Right ventricle myocardium superior (tissue), 1 donor: ENCODE results near the gene DIAPH2. TPM values are rescaled to one million over a fixed set of nuclear protein-coding genes. Genes with fewer than 3 reads are reported as not detected.

Experiments used
- ATAC-seq: fragments of 200-7000 bp; cut with Tn5 transposase; one replicate; pipeline ENCODE4 v1.9.1; 2020; ENCODE audit warnings: mild to moderate bottlenecking; ENCODE audit not compliant: poor library complexity
- DNase-seq: peaks from one replicate; pipeline ENCODE4 v3.0.0-alpha.2; 2020
- intact Hi-C: fragments of 100-400 bp; cut with DNase I; formaldehyde crosslinking; loops from one replicate; pipeline ENCODE4 v1.11.2; 2022
- total RNA-seq: library from RNA; stranded (reverse); fragmentation: NEBNext Ultra II Directional; extraction: Animal tissue kit (Norgen Biotek cat#: 25700); gene quantifications from one replicate; pipeline ENCODE4 v1.2.1, GENCODE V29; 2021
- donor health status: DM: no; HTN: yes; CAD: no; lungs with severe emphysema.

Gene DIAPH2
- total RNA-seq, 1 donor from 2014 or later = 11.0 TPM

DNA sequence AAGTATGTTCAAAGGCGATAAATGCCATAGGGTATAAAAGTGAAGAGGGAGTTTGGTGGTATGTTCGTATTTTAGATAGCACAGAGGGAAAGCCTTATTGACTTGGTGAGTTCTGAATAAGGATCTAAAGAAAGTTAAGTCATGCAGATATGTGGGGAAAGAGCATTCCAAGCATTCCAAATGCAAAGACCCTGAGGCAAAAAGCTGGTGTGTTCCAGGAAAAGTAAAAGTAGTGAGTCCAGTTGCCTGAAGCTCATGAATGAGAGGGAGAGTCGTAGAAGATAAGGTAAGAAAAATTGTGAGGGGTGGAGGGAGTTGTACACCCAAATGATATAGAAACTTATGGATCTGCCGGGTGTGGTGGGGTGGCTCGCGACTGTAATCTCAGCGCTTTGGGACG lies 625.7 kb downstream of the DIAPH2 start:
- ATAC-seq (no peak), DNase-seq (no peak)
- intact Hi-C loops = no loop called here

- ATAC-seq = no peak
- intact Hi-C loops = no loop called here
- DNase-seq = no peak
Measured at GRCh38 chrX:97311066-97311778, 626.6 kb downstream of the DIAPH2 start.

GRCh38 chrX:97314345-97314744 lies 629.7 kb downstream of the DIAPH2 start:
- intact Hi-C loops = no loop called here
- ATAC-seq (no peak), DNase-seq (no peak)

- ATAC-seq (no peak), DNase-seq (no peak)
- intact Hi-C loops = no loop called here
Measured at GRCh38 chrX:97315939-97316338, 631.3 kb downstream of the DIAPH2 start.

DNA sequence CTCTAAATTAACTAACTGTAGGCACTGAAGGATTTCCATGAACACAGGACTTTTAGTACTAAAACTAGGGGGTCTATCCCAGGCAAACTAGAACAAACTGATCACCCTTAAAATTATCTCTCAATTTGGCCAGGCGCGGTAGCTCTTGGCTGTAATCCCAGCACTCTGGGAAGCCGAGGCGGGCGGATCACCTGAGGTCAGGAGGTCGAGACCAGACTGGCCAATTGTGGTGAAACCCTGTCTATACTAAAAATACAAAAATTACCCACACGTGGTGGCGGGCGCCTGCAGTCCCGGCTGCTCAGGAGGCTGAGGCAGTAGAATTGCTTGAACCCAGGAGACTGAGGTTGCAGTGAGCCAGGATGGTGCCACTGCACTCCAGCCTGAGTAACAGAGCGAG lies 635.7 kb downstream of the DIAPH2 start:
- intact Hi-C loops = no loop called here
- DNase-seq = no peak
- no peak for ATAC-seq

DNA sequence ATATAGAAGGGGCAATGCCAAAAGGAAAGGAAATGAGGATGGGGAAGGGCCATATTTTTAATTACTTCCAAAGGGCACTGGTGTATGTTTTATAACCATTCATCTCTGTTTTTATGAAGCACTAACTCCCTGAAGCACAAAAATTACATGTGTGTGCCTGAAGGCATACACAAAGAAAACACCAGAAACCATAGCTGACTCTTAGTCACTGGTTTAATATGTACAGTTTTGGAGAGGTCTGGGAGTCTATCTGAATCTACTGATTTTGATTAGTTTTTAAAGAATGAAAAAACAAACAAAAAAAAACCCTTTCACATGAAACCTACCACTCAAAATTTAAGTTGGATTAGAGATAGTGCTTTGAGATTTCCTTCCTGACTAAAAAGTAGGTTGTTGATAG lies 637.8 kb downstream of the DIAPH2 start:
- ATAC-seq (no peak), DNase-seq (no peak)
- intact Hi-C loops = no loop called here

- ATAC-seq (no peak), DNase-seq (no peak)
- intact Hi-C loops = no loop called here
Measured at GRCh38 chrX:97326456-97326855, 641.8 kb downstream of the DIAPH2 start.

- DNase-seq = no peak
- intact Hi-C loops = no loop called here
- no peak for ATAC-seq
Measured at GRCh38 chrX:97328853-97329390, 644.3 kb downstream of the DIAPH2 start.

- ATAC-seq (no peak), DNase-seq (no peak)
- intact Hi-C loops = no loop called here
Measured at GRCh38 chrX:97330151-97330550, 645.5 kb downstream of the DIAPH2 start.

GRCh38 chrX:97332963-97333362 lies 648.3 kb downstream of the DIAPH2 start:
- no peak for ATAC-seq
- no peak for DNase-seq
- intact Hi-C loops = no loop called here

DNA sequence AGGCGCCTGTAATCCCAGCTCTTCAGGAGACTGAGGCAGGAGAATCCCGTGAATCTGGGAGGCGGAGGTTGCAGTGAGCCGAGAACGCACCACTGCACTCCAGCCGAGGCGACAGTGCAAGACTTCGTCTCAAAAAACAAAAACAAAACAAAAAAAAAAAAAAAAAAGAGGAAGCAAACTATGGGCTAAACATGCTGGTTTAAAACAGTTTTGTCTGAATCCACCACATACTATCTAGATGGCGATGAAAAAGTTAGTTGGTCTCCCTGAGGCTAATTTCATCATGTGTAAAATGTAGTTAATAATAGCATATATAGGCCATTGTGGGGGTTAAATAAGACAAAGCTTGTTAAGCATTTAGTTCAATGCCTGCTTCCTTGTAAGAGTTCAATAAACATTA lies 650.2 kb downstream of the DIAPH2 start:
- intact Hi-C loops = no loop called here
- no peak for DNase-seq

GRCh38 chrX:97344724-97345123 lies 660.1 kb downstream of the DIAPH2 start:
- intact Hi-C loops = no loop called here
- DNase-seq (no peak), ATAC-seq (no peak)

More for the DNA sequence above, 650.2 kb downstream of the DIAPH2 start:
- ATAC-seq = no peak

GRCh38 chrX:97358941-97359340 lies 674.3 kb downstream of the DIAPH2 start:
- no peak for DNase-seq
- no peak for ATAC-seq
- intact Hi-C loops = no loop called here

DNA sequence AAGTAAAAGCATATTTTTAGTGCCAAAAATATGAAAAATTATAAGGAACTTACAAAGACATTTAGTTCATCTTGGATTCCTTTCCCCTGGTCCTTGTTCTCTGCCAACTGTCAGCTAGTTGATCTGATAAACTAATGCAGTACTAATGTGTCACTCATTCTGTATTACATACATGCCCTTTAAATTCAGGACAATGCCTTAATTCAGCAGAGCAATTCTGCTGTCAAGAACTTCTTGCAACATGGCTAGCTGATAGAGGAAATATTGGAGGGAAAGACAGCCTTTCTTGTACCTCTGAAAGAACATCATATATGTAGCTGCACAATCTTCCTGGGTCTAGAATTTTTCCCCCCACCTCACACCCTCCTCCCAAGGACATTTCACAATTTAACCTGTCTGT lies 679.2 kb downstream of the DIAPH2 start:
- DNase-seq (no peak), ATAC-seq (no peak)
- intact Hi-C loops = no loop called here

DNA sequence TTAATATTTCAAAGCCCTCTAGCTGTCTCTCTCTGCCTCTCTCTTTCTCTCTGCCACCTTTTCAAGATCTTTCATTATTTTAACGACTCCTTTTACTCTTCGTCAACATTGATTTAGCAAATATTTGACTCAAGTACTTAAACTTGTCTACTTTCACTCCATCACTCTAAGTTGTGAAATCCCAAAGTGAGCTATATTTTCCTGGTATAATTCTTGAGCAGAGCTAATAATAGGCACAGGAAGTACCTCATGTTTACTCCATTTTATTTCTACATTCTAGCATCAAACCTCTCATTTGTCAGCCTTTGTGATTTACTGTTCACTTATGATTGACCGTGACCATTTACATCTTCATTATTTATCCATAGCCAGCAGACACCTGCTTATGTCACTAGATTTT lies 681.6 kb downstream of the DIAPH2 start:
- ATAC-seq = no peak
- no peak for DNase-seq
- intact Hi-C loops = no loop called here

DNA sequence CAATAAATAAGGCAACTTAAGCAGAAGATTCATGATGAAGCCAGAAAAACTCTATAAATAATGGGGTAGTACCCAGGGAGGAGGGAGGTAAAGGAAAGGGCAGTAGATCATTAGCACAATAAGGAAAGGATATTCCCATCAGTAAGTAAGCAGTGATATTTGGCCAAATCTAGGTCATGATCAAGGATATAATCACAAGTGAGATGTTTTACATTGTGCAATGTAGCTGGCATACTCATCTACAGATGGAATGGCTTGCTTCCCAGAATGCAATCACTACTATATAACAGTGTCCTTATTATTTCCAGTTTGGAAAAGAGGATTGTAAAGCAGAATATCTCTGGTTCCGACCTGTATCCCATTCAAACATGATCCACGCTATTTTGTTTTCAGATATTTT lies 682.5 kb downstream of the DIAPH2 start:
- no peak for ATAC-seq
- no peak for DNase-seq
- intact Hi-C loops = no loop called here

GRCh38 chrX:97369947-97370346 lies 685.3 kb downstream of the DIAPH2 start:
- ATAC-seq (no peak), DNase-seq (no peak)
- intact Hi-C loops = no loop called here

DNA sequence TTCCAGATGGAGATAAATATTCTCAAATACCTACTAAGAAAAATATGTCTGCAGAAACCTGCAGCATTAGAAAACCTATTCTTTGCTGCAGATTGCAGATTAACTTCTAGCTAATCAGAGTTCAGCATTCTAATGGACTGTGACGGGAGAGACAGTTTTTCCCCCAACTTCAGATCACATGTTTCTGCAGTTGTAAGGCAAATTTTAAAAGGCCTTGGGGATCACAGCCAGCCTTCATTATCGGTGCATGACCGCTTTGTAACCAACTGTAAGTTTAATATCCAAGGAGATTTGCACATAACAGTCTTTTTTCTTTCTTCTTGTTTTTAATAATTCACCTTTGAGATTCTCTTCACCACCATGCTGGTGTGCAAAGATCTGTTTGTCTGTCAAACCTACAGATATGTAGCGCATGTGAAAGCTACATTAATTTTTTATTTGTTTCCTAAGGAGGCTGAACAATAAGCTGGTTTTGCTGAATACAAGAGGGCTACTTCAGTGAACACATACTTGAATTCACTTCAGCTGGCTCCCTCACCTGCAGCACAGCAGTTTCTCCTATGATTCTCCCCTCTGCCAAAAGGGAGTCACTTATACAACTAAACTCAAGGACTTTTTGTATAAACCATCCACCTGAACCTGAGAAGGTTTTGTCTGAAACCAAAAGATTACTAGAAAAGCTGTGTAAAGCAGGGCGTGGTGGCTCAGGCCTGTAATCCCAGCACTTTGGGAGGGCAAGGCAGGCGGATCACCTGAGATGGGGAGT lies 687.5 kb downstream of the DIAPH2 start:
- intact Hi-C loops = no loop called here
- no peak for DNase-seq
- no peak for ATAC-seq

- no peak for ATAC-seq
- intact Hi-C loops = no loop called here
- no peak for DNase-seq
Measured at GRCh38 chrX:97374266-97374665, 689.6 kb downstream of the DIAPH2 start.

DNA sequence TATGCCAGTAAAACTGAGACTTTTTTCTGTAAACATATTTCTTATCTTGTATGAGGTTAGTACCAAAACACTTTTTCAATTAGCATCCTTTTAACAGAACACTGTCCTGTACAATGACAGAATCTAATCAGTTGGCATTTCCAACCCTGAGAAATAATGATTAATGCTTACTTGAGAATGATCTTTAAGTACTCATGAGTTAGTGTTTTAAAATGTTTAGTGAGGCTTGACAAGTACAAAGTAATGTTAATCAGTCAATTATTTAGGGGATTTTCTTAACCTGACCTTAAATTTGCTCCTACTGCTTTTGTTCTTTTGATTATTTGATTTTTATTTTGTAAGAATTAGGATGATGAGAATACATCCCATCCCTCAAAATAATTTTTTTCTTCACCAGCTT lies 695.6 kb downstream of the DIAPH2 start:
- no peak for ATAC-seq
- intact Hi-C loops = no loop called here
- no peak for DNase-seq
